ENCODE measurements around the gene CHRNA1. TPM values are rescaled to one million over a fixed set of nuclear protein-coding genes. Genes with fewer than 3 reads are reported as not detected.

The CHRNA1 gene
- total and polyA plus RNA-seq, 10 donors = 0.13 to 3.4 (median 0.46) TPM; not detected in 5

DNA sequence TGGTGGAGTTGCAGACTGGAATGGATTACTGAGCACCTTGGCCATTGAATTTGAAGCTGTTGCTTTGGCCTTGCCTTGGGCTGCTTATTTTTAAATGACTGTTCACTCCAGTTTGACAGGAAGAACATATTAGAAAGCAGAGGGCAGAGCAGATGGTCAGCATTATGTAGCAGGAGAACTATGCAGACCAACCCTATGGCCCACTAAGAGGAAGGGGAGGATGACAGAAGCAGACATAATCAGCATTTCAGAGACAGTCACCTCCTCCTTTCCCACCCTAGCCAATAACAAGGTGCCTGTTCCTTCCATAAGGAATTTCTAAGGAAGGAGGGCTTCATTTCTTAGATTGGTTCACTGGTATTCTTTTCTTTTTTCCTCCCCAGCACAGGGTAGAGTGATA lies 2.4 kb downstream of the CHRNA1 start:
- H3K27ac ChIP-seq = no peak overlapping the region
- no peak for DNase-seq
- no peaks in the 10 kb centered on the region for H3K9me3 ChIP-seq
- no peak overlapping the region for H3K4me3 ChIP-seq
- H3K4me1 ChIP-seq = no peaks in the 10 kb centered on the region
- intact Hi-C loops (cut with DNase I; ENCODE audit: low total_unique reads) = no loop called here
- TF ChIP-seq, protein P1, sequence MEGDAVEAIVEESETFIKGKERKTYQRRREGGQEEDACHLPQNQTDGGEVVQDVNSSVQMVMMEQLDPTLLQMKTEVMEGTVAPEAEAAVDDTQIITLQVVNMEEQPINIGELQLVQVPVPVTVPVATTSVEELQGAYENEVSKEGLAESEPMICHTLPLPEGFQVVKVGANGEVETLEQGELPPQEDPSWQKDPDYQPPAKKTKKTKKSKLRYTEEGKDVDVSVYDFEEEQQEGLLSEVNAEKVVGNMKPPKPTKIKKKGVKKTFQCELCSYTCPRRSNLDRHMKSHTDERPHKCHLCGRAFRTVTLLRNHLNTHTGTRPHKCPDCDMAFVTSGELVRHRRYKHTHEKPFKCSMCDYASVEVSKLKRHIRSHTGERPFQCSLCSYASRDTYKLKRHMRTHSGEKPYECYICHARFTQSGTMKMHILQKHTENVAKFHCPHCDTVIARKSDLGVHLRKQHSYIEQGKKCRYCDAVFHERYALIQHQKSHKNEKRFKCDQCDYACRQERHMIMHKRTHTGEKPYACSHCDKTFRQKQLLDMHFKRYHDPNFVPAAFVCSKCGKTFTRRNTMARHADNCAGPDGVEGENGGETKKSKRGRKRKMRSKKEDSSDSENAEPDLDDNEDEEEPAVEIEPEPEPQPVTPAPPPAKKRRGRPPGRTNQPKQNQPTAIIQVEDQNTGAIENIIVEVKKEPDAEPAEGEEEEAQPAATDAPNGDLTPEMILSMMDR (IDR thresholded peaks at IDR 0.05 in 8 of 11, conservative IDR thresholded peaks at IDR 0.05 in 3 of 11) = no peak
- TF ChIP-seq POLR2A (IDR thresholded peaks at IDR 0.05) = no peak
- no peak for TF ChIP-seq POLR2AphosphoS5 (IDR thresholded peaks at IDR 0.05)
- no peaks in the 10 kb centered on the region for H3K36me3 ChIP-seq
- no peaks in the 10 kb centered on the region for H3K27me3 ChIP-seq (replicated peaks in 1 of 7)

DNA sequence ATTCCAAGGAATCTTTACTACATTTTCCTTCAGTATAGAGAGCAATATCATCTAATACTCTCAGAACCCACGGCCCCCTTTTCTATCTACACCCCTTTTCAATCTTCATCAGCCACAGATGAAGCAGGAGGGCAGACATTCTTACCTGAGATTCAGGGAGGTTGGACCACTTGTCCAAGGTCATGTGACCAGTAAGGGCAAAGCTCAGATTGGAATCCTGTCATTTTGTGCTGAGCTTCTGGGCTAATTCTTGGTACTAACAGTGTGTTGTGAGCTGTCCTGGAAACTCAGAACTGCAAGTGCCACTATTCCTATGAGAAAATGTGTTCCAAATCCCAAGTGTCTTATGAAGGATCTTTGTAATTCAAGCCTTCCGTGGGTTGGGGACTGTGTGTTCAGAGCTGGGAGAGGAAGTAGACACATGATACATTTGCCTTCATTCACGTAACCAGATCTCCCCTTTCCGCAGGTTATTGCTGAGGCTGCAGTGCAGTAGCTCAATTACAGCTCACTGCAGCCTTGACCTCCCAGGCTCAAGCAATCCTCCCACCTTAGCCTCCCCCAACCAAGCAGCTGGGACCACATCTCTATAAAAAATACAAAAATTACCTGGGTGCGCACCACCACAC lies 3.3 kb downstream of the CHRNA1 start:
- no peaks in the 10 kb centered on the region for H3K4me1 ChIP-seq
- H3K36me3 ChIP-seq = no peaks in the 10 kb centered on the region
- no peaks in the 10 kb centered on the region for H3K27me3 ChIP-seq (replicated peaks in 1 of 7)
- H3K4me3 ChIP-seq = no peak overlapping the region
- TF ChIP-seq POLR2AphosphoS5 (IDR thresholded peaks at IDR 0.05) = no peak
- TF ChIP-seq, protein P1 (IDR thresholded peaks at IDR 0.05 in 8 of 11, conservative IDR thresholded peaks at IDR 0.05 in 3 of 11) = no peak
- 90 to 95% (median 93%) methylated on average over 5 of the region's 5 CpGs for WGBS, 5 donors
- intact Hi-C loops (cut with DNase I; ENCODE audit: low total_unique reads) = no loop called here
- no peak for DNase-seq
- H3K27ac ChIP-seq = no peak overlapping the region
- no peaks in the 10 kb centered on the region for H3K9me3 ChIP-seq

DNA sequence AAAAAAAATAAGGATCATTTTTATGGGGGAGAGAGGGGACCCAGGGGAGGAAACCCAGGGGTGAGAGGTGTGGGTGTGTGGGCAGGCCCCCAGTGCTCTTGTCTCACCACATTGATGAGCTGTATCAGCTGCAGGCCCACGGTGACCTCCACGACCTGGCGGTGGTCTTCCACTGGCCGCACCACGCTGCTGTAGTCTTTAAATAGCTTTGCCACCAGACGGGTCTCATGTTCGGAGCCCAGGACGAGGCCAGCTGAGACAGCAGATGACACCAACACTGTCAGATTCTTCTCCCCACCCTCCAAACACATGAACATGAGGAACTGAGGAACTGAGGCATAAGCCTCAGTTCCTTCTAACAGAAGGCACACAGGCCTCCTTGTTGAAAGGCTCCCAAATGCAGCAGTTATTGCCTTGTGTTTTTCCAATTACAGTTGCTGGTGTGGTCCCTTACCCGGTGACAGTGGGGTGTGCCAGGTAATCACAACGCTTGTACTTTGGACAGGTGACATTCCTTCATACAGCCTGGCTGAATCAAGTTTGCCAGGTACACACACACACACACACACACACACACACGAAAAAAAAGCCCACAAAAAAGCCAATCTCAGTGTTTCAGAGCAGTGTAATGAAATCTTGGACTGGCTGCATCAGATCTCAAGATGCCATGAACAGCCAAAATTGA lies 4.7 kb downstream of the CHRNA1 start:
- intact Hi-C loops (cut with DNase I; ENCODE audit: low total_unique reads) = no loop called here
- no peaks in the 10 kb centered on the region for H3K27me3 ChIP-seq (replicated peaks in 1 of 7)
- no peaks in the 10 kb centered on the region for H3K9me3 ChIP-seq
- no peaks in the 10 kb centered on the region for H3K4me1 ChIP-seq
- H3K4me3 ChIP-seq = no peak overlapping the region
- H3K27ac ChIP-seq = no peak overlapping the region
- TF ChIP-seq, protein P1 (IDR thresholded peaks at IDR 0.05 in 8 of 11, conservative IDR thresholded peaks at IDR 0.05 in 3 of 11) = no peak
- no peak for TF ChIP-seq POLR2A (IDR thresholded peaks at IDR 0.05)
- no peak for TF ChIP-seq POLR2AphosphoS5 (IDR thresholded peaks at IDR 0.05)
- 74 to 84% (median 78%) methylated on average over 9 to 11 of the region's 11 CpGs for WGBS, 5 donors
- no peak for DNase-seq
- H3K36me3 ChIP-seq = no peaks in the 10 kb centered on the region

DNA sequence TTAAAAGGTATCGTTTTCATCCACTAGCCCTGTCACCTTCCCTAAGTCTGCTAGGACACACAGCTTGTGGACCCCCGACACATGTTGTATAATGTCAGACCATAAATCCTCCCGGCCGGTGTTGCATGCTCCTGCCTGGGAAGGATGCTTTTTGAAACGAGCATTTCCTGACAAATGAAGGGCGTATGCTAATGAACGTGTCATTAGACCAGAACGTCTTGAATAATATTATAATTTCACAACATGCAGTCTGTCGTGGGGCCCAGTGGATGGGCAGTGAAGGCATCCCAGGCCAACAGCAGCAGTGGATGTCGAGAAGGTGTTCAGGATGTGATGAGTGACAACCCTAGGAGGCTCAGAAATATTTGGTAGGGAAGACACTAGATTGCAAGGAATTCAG lies 7.5 kb downstream of the CHRNA1 start:
- 69 to 76% (median 70%) methylated on average over 10 of the region's 10 CpGs for WGBS, 5 donors
- no peaks in the 10 kb centered on the region for H3K9me3 ChIP-seq
- H3K27me3 ChIP-seq (replicated peaks in 1 of 7) = no peaks in the 10 kb centered on the region
- H3K27ac ChIP-seq = no peak overlapping the region
- TF ChIP-seq, protein P1 (IDR thresholded peaks at IDR 0.05 in 8 of 11, conservative IDR thresholded peaks at IDR 0.05 in 3 of 11) = no peak
- TF ChIP-seq POLR2AphosphoS5 (IDR thresholded peaks at IDR 0.05) (no peak), POLR2A (IDR thresholded peaks at IDR 0.05) (no peak)
- peaks cover 0 to 17% (median 14%) of the 10 kb centered on the region in 6 donors for H3K4me1 ChIP-seq
- no peak for DNase-seq
- H3K4me3 ChIP-seq = no peak overlapping the region
- intact Hi-C loops (cut with DNase I; ENCODE audit: low total_unique reads) = no loop called here
- H3K36me3 ChIP-seq = no peaks in the 10 kb centered on the region

Data from spleen (tissue), 11 donors.